DOHH2 (cell line): ENCODE data around the gene GGN.

Source experiments
- CTCF ChIP-seq: fragments of 200-600 bp; sonication (generic); IDR thresholded peaks from one replicate; pipeline ENCODE4 v1.5.1; 2014; ENCODE audit warnings: antibody characterized with exemption, mild to moderate bottlenecking, low read depth, low read length; ENCODE audit not compliant: poor library complexity, severe bottlenecking
- EZH2phosphoT487 ChIP-seq: fragments of 200-600 bp; sonication (generic); IDR thresholded peaks from 2 replicates; pipeline ENCODE4 v1.6.1; 2017; ENCODE audit warnings: borderline replicate concordance, mild to moderate bottlenecking, antibody characterized with exemption, low read length, moderate library complexity, mixed read lengths

GRCh38 chr19:38367041-38367440, 20.8 kb downstream of the GGN start:
- no peak for TF ChIP-seq CTCF
- no peak for TF ChIP-seq EZH2phosphoT487
